ENCODE data around the gene TMEM170A.
"Not testable (repeated sequence)": the region's sequence is repeated elsewhere in the genome, so short reads cannot be mapped to it uniquely, and the experiment has no call there.

The TMEM170A gene

DNA sequence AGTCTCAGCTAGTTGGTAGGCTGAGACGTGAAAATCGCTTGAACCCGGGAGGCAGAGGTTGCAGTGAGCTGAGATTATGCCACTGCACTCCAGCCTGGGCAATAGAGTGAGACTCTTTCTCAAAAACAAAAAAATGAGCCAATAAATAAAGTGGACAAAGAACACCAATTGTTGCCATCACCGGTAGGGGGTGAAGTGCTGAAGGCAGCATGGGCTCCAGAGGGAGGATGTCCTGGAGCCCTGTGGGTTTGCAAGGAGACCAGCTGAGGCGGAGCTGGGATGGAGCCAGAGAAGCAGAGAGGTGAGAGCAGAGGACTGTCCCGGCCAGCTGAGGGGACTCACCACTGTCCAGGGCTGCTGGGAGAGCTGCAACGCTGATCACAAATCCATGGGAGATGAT lies 17.0 kb upstream of the TMEM170A start:
- DNase-seq (ENCODE audit: low read depth): no peak

DNA sequence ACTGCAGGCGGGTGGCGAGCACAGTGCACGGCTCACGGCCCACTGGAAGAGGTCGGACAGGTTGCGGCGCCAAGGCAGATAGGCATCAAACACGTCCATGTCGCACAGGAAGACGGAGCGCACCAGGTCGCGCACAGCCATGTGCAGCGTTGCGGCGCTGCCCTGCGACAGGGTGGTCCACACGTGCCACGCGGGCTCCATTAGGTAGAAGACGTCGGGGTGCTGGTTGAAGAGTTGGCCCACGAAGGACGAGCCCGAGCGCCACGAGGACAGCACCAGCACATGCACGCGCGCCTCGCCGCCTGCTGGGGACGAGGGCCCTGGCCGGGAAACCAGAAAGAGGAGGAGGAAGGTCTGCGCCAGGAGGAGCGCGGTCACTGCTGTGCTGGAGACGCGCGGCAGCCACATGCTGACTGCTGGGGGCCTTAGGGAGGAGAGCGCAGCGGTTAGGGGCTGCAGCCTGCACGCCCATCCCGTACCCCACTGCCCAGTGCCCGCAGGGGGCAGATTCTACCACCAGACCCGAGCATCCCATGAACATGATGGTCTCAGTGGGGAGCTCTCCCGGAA lies 15.0 kb upstream of the TMEM170A start:
- DNase-seq (ENCODE audit: low read depth): no peak

DNA sequence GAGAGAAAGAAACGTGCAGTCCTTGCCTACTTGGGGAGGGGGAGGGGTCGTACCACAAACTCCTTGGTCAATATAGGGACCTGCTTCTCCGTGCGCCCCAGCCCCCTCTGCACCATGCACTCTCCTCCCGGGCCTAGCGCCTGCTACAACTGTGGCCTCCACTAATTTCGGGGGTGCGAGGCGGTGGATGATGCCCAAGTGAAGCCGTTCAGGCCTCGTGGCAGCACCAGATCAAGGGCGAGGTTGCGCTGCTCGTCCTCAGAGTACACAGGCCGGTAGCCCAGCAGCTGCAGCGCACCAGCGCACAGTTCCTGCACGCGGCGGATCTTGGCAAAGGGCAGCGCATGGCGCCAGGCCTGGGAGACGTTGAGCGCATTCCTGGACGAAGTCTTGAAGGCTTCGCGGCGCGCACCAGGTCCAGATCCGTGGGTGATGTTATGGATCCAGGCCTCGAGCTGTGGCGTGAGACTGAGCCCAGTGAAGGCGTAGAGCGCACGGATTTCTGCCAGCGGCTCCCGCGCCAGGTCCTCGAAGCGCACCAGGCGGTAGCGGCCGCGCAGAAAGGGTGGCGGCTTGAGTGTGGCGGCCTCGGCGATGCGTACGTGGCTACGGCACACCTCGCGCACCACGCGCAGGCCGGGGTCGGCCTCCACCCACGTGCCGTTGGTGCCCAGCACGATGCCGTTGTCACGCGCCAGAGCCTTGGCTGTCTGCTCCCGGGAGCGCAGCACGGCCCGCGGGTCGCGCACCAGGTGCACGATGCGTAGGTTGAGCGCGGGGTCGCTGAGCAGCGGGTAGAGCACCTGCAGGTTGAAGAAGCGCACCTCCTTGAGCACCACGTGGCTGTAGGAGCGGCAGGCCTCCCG lies 14.2 kb upstream of the TMEM170A start:
- no peak for DNase-seq (ENCODE audit: low read depth)

DNA sequence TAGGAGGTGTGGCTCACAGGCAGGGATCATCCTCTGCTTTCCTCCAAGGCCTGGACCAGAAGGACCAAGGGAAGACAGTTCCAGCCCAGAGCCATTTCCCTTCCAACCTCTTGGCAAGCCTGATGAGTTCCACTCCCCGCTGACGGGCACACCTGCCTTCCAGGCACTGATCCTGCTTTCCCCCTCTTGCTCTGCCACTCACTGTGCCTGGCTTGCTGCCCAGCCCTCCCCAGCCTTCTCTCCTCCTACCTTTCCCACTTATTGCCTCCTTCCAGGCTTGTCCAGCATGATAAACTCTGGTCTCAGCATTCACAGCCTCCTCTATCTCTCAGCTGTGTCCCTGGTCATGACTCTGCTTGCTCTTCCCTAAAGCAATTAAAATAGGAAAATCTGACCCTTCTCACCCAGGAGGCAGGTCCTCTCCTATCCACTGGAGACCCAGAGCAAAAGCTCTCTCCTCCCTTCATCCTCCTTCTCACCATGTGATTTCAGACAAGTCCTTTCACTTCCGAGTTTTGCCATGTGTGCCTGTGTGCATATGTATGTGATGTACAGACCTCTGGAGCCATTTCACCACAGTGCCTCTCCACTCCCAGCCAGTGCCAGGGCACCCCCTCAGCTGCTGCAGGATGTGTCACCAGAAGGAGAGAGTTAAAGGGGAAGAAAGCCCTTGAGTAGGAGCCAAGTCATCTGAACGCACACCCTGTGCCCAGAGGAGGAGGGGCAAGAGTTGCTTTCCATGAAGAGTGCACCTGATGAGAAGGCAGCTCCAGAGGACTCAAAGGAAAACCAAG lies 13.4 kb upstream of the TMEM170A start:
- DNase-seq (ENCODE audit: low read depth): no peak

DNA sequence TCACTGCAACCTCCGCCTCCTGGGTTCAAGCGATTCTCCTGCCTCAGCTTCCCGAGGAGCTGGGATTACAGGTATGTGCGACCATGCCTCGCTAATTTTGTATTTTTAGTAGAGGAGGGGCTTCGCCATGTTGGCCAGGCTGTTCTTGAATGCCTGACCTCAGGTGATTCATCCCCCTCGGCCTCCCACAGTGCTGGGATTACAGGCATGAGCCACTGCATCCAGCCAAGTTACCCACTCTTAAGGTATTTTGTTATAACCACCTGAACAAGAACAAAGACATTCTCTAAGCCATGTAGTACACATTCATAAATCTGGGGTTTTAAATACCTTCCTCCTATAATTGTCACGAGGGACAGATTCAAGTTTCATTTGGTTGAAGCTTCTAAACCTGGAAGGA lies 12.3 kb upstream of the TMEM170A start:
- no peak for DNase-seq (ENCODE audit: low read depth)

DNA sequence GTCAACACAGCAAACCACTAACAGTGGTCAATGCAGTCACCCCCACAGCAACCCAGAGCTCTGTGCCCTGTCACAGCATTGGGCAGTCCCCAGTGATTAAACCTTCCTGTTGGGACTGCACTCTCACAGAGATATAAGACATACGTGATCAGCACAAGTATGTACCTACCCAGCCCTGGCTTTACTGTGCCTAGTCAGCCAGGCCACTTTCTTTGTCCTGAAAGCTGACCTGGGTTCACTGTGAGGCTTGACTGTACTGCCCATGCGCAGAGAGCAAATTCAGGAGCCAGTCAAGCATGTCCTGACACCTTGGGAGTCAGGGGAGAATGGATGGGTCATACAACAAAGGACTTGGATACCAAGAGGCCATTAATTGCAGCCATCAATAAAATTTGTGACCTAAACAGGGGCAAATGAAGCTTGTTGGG lies 10.9 kb upstream of the TMEM170A start:
- no peak for DNase-seq (ENCODE audit: low read depth)

DNA sequence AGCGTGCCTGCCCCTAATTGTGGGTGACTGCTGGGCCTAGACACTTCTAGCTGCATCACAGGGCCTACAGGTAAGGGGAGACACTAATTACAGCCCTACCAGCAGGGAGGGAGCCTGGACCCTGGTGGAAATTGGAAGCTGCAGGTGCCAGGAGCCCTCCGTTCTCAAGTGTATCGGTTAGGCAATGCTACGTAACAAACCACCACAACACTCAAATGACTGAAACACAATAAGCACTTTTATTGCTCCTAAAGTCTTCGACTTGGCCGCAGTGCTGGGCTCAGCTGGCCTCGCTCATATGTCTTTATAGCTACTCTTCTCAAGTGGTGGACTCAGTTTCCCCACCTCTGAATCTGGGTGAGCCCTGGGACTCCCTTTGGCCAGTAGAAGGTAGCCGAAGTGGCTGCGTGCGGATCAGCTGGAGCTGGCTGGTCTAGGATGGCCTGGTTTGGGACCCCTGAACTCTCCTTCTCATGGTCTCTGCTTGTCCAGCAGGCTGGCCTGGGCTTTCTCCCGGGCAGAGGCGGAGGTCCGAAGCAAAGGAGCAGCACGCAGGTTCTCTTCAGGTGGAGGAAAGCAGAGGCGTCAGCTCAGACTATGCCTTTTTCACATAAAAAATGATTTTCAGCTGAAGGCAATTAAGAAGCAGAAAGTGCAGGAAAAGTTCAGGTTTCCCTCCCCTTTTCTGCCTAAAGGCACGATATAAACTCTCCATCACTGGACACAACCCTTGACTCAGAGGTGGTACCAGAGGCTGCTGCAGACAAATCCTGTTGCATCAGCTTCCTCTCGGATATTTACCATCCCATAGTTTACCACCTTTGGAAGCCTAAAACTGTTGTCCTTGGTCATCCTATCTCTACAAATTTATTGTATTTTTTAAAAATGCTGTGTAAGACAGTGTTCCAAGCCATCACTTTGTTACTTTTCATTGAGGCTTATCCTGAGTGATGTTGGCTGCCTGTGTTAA lies 8.7 kb upstream of the TMEM170A start:
- DNase-seq (ENCODE audit: low read depth): no peak

DNA sequence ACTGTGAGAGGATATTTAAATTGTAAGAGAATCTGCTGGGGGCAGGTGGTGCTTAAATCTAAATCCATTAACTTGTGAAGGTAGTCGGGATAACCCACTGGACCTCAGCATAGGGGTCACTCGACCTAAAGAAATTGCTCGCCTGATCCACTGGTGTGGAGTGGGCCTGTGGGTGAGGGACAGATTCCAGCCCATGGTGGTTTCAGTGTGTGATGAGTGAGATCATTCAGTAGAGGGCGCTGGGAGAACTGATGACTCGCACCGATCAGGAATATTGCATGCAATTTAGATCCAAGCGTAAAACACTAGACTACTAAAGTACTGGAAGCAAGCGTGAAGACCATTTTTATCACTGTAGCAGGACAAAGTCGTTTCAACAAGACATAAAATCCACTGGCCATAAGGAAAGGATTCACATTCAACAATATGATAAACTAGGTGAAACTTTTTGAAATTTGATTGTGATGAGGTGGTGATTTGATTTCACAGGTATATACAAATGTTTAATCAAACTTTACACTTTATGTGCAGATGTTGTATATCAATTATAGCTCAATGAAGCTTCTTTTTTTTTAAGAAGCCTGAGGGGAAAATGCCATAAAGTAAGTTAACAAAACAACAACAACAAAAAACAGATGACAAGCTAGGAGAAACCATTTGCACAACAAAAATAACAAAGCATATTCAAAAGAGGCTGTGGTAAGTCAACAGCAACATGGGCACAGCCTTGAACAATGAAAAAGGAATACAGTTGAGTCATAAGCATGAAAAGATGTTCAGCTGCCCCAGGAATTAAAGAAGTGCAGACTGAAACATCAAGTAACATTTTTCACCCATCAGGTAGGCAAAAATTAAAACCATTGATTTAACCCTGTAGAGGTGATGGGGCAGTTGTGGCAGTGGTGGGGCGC lies 7.5 kb upstream of the TMEM170A start:
- DNase-seq (ENCODE audit: low read depth): peak; percentile 78

DNA sequence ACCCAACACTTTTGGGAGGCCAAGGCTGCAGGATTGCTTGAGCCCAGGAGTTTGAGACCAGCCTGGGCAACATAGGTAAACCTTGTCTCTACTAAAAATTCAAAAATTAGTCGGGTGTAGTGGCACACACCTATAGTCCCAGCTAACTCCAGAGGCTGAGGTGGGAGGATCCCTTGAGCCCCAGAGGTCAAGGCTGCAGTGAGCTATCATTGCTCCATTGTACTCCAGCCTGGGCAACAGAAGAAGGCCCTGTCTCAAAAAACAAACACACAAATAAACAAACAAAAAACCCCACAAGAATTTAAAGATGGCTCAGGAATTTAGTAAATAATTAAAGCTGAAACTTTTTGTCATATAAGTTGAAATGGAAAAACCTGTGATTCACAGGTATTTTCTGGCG lies 2.3 kb upstream of the TMEM170A start:
- no peak for DNase-seq (ENCODE audit: low read depth)

DNA sequence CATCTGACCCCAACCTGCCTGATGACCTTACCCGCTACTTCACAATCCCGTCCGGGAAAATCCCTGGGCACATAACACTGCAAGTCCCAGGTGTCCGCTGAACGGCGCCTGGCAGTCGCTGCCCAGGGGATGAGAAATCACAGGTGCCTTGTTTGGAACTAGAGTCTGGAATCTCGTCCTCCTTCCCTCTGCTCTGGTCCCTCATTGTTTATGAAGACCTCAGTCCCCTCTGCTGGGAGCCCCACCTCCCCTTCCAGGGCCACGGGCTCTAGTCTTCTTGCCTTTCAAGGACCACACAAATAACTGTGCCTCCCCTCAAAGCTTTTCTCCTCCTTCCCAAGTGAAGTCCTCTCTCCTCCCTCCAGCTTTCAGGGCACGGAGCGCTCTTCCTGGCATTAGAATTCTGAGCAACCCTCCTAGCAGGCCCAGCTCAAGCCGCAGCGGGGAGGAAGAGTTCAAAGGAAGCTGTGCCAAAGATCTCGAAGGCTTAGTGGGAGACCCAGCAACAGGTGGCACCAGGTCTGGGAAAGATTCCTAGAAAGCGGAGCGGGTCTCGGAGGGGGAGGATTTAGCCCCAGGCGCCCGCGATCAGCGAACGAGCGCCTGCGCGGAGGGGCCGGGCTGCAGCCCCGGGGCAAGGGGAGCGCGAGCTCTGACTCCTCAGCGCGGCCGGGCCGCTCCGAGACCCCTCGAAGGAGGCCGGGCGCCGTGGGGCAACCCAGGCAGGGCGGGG lies 934 bp downstream of the TMEM170A start:
- DNase-seq (ENCODE audit: low read depth): peak; percentile 61

DNA sequence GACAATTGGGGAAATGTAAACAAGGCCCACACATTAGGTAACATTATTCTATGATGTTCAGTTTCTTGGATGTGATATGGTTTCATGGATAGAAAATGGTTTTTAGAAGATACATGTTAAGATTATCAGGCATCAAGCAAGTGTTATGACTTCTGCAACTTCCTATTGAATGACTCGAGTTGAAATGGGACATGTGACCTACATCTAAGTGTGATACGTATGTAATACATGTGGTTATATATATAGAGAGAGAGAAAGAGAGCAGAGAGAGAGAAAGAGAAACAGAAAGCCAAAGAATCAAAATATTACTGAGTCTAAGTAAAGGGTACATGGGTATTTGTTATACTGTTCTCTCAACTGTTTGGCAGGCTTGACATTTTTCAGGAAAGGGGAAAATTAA lies 1.7 kb downstream of the TMEM170A start:
- DNase-seq (ENCODE audit: low read depth): peak; percentile 40

DNA sequence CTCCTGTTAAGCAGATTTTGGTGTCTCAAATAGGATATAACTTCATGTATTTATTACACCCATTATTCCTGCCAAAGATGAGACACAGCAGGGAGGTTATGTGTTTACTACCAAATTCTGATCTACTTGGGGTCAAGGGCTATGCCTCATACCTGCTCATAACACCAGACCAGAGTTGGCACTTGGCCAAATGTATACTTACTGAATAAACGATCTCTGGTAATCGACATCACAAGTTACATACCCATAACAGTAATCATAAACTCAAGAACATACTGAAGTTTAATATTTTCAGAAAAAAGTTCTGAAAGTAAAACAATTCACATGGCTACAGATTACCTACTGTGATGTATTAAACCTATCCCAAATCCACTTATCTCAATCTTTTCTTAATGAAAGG lies 2.9 kb downstream of the TMEM170A start:
- no peak for DNase-seq (ENCODE audit: low read depth)

DNA sequence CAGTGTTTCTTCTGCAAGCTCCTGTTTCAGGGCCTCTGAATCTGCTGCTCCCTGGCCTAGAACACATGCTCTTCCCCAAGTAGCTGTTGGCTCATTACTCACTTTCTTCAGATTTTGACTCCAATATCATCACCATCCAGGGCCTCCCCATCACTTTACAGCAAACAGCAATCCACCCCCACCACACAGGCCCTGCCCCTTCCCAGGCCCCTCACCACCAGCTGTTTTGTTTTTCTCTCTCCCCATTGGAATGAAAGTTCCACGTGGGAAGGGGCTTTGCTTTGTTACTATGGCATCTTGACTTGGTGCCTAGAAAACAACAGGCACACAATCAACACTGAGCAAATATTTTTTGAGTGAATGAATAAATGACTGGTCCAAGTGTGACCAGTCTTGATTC lies 4.0 kb downstream of the TMEM170A start:
- DNase-seq (ENCODE audit: low read depth): no peak

DNA sequence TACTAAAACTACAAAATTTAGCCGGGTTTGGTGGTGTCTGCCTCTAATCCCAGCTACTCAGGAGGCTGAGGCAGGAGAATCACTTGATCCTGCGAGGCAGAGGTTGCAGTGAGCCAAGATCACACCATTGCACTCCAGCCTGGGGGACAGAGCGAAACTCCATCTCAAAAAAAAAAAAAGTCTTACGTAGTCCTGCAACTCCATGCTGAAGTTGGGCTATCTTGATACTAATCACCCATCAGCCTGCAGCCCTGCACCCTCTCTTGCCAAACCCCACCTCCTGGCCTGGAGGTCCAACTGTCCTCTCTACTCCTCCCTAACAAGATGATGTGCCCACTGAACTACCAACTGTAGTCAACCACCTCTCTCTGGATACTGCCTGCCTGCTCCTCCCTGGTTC lies 4.8 kb downstream of the TMEM170A start:
- DNase-seq (ENCODE audit: low read depth): no peak

DNA sequence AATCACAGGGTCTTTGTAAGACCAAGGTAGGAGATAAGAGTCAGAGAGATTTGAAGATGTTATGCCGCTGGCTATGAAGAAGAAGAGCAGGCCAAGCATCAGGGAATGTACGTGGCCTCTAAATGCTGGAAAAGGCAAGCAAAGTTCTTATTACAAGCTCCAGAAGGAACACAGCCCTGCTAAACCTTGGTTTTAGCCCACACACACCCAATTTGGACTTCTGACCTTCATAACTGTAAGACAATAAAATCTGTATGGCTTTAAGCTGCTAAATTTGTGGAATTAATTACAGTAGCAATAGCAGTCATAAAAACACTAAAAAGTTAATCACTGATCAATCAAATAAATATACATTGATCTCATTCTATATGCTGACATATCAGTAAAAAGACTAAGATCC lies 6.0 kb downstream of the TMEM170A start:
- DNase-seq (ENCODE audit: low read depth): no peak

DNA sequence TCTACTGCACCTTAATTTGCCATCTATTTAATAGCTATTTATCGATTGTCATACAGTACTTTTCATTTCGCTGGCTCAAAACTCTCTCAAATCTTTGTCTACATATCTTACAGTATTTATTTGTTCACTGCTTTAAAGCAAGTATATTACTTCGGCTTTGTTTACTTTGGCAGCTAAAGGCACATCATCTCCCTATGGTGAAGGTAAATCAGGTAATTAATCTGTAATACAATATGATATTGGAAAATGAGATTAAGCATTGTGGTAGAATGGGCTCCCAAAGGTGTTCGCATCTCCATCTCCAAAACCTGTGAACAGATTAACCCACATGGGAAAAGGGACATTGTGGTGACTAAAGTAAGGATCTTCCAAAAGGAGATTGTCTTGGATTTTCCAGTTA lies 6.5 kb downstream of the TMEM170A start:
- DNase-seq (ENCODE audit: low read depth): no peak

DNA sequence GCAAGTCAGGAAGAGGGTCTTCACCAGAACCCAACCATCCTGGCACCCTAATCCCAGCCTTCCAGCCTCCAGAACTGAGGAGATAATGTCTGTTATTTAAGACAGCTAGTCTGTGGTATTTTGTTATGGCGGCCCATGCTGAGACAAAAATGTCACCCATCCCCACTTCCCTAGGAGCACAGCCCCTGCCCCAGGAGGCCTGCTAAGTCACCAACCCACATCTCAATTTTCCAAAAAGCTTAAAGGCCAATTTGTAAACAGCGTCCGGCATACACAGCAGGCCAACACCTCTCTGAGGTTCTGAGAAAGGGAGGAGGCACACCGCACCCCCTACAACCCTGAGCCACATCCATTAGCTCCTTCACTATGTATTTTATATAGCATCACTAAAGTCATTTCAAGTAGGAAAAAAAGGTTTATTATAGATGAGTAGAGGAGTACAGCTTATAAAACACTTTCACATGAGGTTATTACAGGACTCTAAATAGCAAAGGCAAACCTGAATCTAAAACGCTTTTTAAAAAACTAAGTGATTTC lies 6.9 kb downstream of the TMEM170A start:
- DNase-seq (ENCODE audit: low read depth): no peak

DNA sequence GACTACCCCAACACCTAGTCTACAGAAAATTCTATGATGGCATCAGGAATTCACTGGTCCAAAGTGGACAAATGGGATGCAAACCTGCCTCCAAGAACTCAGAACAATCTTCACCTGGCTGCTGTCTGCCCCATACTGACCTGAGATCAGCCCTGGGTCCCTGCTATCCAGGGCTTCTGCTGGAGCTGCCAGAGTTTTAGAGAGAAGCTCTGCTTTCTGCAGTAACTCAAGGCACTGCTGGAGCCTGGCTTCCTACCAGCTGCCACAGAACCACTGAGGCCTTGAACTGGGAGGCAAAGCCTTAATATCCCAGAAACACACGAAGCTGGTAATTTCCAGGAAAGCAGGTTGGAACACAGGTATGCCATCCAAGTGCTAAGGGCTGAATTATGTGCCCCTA lies 7.5 kb downstream of the TMEM170A start:
- DNase-seq (ENCODE audit: low read depth): no peak

DNA sequence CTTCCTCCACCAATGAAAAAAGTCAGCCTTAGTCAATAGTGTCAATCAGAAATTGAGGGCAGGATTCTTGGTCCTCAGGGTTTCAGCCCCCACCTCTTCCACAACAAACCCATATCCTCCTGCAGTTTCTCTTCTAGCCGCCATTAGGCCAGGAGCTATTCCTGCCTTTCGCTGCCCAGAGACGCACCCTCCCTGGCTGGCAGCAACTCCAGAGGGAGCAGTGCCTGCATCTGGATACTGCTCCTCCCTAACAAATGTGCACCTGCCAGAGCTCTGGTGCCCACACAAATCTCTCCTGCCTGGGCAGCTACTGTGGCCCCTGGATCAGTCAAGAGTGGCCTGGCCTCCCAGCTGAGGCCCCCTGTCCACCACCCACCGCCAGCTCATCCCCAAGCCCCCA lies 8.0 kb downstream of the TMEM170A start:
- not testable (repeated sequence) for DNase-seq (ENCODE audit: low read depth)

DNA sequence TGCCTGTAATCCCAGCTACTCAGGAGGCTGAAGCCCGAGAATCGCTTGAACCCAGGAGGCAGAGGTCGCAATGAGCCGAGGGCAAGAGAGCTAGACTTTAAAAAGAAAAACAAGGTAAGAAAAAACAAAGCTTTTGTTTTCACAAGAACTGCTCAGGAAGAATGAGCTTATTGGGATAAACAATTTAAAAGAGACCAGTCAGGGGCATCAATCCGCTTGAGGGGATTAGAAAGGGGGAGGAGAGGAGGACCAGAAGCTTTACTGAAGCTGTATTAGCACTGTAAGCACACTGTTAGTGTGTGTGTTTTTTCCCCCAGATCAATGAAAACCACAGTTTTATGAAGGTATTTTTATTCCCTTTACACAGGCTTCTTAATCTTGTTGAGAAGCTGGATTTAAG lies 8.8 kb downstream of the TMEM170A start:
- DNase-seq (ENCODE audit: low read depth): no peak
